Sigmoid colon (tissue), 4 donors: ENCODE measurements around the gene TAT.
"Not testable (repeated sequence)": the region's sequence is repeated elsewhere in the genome, so short reads cannot be mapped to it uniquely, and the experiment has no call there.

Experiments
- EP300 ChIP-seq, 4 donors: sonication (generic); formaldehyde crosslinking; IDR thresholded peaks; one replicate each; pipeline ENCODE4 v1.6.1; 2017; ENCODE audit warnings: antibody characterized with exemption in 4 of 4
- POLR2A ChIP-seq, 2 donors: fragments of 450-650 bp; IDR thresholded peaks; one replicate each; pipeline ENCODE4 v1.6.1; 2016; ENCODE audit warnings: antibody characterized with exemption in 2 of 2, mild to moderate bottlenecking in 2 of 2, moderate library complexity in 2 of 2
- POLR2AphosphoS5 ChIP-seq, 4 donors: sonication (generic); formaldehyde crosslinking; IDR thresholded peaks; one replicate each; pipeline ENCODE4 v1.6.1; 2017; ENCODE audit warnings: antibody characterized with exemption in 4 of 4
- TF ChIP-seq, protein P1 (sequence below), 4 experiments: fragments of 450-650 bp in 3 of 4; fragments of 200-600 bp in 1 of 4; IDR thresholded peaks; one replicate each; pipeline ENCODE4 v1.5.1; 2016 to 2019; ENCODE audit warnings: antibody characterized with exemption in 4 of 4, mild to moderate bottlenecking in 3 of 4, moderate library complexity in 2 of 4

DNA sequence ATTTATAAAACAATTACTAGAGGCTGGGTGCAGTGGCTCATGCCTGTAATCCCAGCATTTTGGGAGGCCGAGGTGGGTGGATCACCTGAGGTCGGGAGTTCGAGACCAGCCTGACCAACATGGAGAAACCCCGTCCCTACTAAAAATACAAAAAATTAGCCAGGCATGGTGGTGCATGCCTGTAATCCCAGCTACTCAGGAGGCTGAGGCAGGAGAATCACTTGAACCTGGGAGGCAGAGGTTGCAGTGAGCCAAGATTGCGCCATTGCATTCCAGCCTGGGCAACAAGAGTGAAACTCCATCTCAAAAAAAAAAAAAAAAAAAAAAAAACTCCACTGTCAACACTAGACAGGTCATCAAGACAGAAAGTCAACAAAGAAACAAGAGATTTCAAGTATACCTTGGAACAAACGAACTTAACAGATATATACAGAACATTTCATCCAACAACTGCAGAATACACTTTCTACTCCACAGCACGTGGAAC is 18.5 kb upstream of the TAT start:
- TF ChIP-seq, protein P1, sequence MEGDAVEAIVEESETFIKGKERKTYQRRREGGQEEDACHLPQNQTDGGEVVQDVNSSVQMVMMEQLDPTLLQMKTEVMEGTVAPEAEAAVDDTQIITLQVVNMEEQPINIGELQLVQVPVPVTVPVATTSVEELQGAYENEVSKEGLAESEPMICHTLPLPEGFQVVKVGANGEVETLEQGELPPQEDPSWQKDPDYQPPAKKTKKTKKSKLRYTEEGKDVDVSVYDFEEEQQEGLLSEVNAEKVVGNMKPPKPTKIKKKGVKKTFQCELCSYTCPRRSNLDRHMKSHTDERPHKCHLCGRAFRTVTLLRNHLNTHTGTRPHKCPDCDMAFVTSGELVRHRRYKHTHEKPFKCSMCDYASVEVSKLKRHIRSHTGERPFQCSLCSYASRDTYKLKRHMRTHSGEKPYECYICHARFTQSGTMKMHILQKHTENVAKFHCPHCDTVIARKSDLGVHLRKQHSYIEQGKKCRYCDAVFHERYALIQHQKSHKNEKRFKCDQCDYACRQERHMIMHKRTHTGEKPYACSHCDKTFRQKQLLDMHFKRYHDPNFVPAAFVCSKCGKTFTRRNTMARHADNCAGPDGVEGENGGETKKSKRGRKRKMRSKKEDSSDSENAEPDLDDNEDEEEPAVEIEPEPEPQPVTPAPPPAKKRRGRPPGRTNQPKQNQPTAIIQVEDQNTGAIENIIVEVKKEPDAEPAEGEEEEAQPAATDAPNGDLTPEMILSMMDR (IDR thresholded peaks at IDR 0.05): not testable (repeated sequence)
- TF ChIP-seq EP300, POLR2A, POLR2AphosphoS5 (IDR thresholded peaks at IDR 0.05): not testable (repeated sequence)
